ENCODE measurements around the gene G0S2. TPM values are rescaled to one million over a fixed set of nuclear protein-coding genes. Genes with fewer than 3 reads are reported as not detected.
A peak's percentile ranks its signal among the peaks of the same experiment; 100 is the strongest.

G0S2 gene
- total RNA-seq, 1 donor from 2014 or later, result 2.3 TPM

- no peak for ATAC-seq
Observed at GRCh38 chr1:209720826-209721225, 45.6 kb downstream of the G0S2 start.

DNA sequence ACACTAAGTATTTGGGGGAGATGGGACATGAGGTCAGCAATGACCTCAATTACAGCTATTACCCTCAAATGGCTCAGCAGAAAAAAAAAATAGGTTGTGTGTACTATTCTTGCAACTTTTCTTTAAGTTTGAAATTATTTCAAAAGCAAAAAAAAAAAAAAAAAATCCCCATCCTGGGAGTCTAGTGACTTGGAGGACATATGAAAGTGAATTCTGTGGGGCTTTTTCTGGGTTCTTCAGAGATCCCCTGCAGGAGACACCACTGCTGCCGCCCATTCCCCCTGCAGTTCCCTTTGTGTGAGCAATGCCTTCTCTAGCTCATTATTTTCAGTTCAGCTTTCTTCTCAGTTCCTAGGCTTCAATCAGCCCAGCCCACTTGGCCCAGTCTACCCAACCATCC lies 46.1 kb downstream of the G0S2 start:
- ATAC-seq, result no peak

DNA sequence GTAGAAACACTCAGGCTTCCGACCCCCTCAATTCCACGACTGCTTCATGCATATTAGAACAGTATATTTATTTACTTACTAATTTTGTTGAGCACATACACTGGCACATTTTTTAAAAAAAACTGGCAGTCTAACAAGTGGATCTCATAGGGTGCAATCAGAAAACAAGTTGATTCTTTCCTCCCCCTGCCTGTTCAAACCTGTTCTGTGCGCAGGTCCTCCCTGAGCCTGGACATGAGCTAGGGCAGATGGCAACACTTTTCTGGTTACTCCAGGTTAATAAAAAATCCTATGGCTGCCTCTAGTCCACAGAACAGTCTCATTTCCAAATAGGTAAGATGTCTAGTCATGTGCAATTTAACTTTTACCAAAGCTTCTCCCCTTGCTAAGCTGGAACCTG lies 48.1 kb downstream of the G0S2 start:
- ATAC-seq, result peak; percentile 73

DNA sequence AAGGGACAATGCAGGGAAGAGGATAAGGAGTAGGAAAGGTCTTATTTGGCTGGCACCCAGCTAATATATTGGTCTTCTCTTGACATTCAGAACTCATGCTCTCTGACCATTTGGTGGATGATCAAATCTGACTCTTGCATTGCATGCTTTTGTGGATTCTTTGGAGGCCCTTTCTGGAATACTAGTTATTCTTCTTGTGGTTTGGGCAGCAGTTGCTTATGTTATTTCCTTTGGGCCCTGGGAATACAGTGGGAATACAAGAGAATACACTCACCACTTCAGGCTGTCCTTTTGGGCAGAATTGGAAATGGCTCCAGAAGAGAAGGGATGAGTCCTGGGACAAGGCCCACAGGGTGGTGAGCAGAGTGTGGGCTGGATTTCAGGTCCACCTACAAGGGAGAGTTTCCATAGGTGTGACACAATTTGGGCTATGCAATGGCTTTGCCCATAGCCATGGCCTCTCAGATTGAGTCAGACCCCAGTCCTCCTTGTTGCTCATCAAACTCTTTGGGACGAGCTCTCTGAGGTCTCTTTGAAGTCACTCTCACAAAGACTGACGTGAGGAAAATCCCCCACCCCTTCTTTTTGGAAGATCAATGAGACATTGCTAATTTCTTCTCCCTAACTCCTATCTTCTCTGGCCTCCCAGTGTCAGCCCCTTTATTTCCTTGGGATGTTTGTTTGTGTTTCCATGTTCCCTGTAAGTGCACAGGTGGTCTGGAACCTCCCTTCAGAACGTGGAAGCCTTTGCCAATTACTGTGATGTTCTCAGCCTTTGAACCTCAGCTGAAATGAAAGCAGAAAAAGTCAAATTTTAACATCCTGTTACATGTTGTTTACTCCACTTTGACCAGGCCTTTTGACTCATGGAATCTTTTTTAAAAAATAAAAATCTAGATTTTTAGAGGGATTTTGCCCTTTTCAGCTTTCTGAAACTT lies 48.8 kb downstream of the G0S2 start:
- no peak for ATAC-seq

Other genes starting within 250 kb of the G0S2 start
- gene CAMK1G, start 91.7 kb upstream of the G0S2 start, total RNA-seq, result not detected
- gene LAMB3, start 23.0 kb upstream of the G0S2 start, total RNA-seq, result 76.7 TPM
- gene HSD11B1, start 29.4 kb downstream of the G0S2 start, total RNA-seq, result 0.36 TPM
- gene TRAF3IP3, start 80.6 kb downstream of the G0S2 start, total RNA-seq, result 0.80 TPM
- 6.3 TPM for gene C1orf74, start 109.1 kb downstream of the G0S2 start, total RNA-seq
- gene IRF6, start 130.7 kb downstream of the G0S2 start, total RNA-seq, result 159 TPM
- 4.9 TPM for gene UTP25, start 152.6 kb downstream of the G0S2 start, total RNA-seq

Measured in esophagus mucosa (tissue), 1 donor.